Measurements from ENCODE around the gene KRT6B.

DNA sequence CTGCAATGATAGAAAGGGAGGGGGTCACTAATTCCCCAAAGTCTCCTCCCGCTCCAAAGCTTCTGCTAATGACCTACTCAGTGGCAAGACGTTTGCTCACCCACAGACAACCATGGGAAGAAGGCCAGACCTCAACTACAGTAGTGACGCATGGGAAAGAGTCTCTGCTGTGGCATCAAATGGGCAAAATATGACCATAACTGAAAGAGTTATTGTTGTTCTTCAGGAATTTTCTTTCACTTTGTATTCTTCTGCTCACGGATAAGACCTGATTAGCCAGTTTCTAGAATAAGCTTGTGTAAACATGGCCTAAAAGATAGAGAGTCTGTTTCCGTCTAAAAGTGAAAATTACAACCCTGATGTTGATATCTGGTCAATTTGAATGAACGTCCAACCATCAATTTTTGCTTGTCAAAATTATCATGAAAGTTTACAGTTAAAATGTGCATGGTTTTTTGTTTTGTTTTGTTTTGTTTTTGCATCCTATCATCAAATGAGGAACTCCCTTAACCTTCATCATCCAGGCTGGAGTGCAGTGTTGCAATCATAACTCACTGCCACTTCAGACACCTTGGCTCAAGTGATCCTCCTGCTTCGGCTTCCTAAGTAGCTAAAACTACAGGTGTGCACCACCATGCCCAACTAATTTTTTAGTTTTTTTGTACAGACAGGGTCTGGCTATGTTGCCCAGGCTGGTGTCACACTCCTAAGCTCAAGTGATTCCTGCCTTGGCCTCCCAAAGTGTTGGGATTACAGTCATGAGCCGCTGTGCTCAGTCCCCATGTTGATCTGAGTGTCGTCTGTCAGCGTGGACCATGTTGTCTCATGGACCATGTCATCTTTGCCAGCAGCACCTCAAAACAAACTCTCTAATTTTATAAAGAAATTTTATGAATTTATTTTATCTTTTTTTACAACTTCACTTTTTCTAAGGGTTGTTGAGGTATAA, 7.0 kb downstream of the KRT6B start:
- TF ChIP-seq EP300 (IDR thresholded peaks at IDR 0.05) = no peak
- TF ChIP-seq CTCF (IDR thresholded peaks at IDR 0.05) = no peak

All from sigmoid colon (tissue), 4 donors.